ENCODE data around the gene FRK. TPM values are rescaled to one million over a fixed set of nuclear protein-coding genes. Genes with fewer than 3 reads are reported as not detected.

The FRK gene
- total RNA-seq, 4 donors from 2014 or later: 0.24 to 1.9 (median 1.5) TPM

DNA sequence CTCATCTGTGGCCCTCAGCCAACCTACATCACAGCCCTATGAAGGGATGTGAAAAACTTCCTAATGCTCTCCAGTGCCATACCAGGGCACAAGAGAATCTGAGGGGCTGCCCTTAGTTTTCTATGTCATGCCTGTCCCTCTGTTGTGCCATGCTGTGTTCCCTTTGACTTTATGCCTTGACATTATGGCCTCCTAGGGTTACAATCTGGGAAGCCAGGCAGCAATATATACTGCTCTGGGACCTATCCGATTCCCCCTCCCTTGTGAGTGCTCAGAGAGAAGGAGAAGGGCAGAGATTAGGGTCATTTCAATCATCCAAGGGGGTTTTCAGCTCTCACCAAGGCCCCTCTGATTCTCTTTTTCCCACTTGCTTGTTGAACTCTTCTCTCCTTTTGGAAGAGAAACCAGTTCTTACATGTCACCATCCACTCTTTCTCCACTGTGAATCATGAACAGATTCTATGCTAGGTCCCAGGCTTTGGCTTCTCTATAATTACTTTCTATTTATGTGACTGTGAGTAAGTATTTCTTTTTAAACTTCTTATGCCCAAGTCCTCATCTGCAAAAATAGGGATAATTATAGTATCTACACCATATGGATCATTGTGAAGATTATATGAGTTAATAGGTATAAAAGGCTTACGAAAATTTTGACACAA lies 14.2 kb upstream of the FRK start:
- DNase-seq (ENCODE audit: low spot score): no peak
- no peak for ATAC-seq (ENCODE audit: low FRiP score)
- TF ChIP-seq, protein P1, sequence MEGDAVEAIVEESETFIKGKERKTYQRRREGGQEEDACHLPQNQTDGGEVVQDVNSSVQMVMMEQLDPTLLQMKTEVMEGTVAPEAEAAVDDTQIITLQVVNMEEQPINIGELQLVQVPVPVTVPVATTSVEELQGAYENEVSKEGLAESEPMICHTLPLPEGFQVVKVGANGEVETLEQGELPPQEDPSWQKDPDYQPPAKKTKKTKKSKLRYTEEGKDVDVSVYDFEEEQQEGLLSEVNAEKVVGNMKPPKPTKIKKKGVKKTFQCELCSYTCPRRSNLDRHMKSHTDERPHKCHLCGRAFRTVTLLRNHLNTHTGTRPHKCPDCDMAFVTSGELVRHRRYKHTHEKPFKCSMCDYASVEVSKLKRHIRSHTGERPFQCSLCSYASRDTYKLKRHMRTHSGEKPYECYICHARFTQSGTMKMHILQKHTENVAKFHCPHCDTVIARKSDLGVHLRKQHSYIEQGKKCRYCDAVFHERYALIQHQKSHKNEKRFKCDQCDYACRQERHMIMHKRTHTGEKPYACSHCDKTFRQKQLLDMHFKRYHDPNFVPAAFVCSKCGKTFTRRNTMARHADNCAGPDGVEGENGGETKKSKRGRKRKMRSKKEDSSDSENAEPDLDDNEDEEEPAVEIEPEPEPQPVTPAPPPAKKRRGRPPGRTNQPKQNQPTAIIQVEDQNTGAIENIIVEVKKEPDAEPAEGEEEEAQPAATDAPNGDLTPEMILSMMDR (IDR thresholded peaks at IDR 0.05): no peak

DNA sequence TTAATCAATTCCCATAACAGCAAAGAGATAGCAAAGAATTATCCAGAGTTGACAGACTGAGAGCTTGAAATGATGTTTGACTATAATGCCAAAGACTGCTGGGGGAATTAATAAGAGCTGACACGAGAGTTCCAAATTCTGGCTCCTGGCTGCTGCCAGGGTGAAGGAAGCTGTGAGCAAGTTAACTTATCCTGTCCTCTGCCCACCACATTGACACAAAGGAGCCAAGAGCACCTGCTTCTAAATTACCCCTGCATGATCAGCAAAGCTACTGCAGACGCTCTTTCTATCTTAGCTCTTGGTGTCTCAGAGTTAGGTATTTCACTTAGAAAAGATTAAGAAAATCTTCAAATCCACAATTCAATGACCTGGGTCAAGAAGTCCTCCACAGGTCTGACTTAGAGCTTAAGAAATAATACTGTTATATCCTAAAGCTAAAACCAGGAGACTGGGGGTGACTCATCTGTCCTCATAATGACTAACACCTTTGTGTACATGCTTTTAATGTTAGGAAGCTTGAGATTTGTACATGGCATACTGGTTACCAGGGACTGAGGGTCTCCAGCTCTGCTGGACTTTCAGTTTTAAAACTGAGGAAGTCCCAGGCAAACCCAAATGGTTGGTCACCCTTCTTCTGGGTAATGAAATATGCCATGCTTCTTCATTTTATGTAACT lies 13.2 kb upstream of the FRK start:
- no peak for ATAC-seq (ENCODE audit: low FRiP score)
- DNase-seq (ENCODE audit: low spot score): no peak
- TF ChIP-seq, protein P1 (IDR thresholded peaks at IDR 0.05): no peak

DNA sequence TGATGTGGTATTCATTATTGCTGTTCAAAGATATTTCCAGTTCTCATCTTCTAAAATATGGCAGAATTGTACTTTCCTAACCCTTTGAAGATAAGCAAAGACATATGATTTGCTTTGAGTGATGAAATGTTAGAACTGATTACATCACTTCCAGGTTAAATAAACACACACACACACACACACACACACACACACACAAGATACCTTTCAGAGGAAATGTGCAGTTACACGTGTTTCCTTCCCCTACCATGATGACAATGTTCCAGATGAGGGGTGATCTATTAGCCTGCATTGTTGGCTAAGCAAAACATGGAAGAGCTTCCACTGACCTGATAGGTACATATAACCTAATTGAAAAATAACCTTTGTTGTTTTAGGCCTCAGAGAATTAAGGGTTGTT lies 11.7 kb upstream of the FRK start:
- TF ChIP-seq, protein P1 (IDR thresholded peaks at IDR 0.05): no peak
- ATAC-seq (ENCODE audit: low FRiP score): no peak
- DNase-seq (ENCODE audit: low spot score): no peak

DNA sequence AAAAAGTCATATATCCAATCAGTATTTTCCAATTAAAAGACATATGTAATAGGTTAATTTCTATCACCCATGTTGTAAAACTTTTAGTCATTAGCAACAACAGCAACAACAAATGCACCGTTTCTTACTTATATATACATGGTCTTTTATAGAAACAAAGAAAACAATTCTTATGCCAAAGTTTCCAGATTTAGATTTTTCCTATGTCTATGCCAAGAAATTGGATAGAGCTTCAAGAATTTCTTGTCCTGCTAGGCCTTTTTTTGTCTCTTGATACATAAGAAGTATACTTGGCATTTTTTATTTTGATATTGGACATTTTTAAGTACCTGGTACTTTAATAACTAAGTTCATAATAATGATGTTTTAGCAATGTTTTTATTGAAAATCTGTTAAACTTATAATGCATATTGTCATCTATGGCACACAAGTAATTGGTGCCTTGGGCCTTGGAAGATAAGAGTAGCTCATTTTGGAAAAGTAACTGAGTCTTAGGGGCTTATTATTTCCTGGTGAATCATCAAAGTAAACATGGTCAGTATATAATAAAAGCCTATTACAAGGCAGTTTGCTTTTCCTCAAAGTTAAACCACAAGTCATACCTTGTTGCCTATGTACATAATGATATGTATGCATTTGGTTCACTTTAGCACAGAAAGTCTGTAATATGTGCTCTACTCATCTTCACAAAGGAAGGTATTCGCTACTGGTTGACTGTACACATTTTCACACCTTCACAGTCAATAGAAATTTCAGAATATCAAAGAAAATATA lies 10.1 kb upstream of the FRK start:
- TF ChIP-seq, protein P1 (IDR thresholded peaks at IDR 0.05): no peak
- no peak for ATAC-seq (ENCODE audit: low FRiP score)
- DNase-seq (ENCODE audit: low spot score): no peak

DNA sequence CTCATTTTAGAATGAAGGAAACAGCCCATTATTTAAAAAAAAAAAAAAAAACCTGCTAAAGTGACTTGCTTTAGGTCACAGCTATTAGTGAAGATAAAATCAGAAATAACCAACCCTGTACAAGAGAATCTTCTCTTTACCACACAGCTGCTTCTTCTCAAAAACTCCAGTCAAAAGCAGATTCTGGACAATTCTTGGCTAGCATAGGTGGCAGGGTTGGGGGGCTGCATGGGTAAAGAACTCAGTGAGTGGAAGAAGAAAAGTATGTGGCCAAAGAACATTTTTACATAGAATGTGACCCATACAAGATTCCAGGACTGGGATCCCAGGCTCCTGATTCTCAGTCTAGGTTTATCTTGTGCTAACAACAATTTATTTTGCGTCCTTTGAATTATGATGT lies 9.4 kb upstream of the FRK start:
- TF ChIP-seq, protein P1 (IDR thresholded peaks at IDR 0.05): no peak
- DNase-seq (ENCODE audit: low spot score): no peak
- ATAC-seq (ENCODE audit: low FRiP score): no peak

DNA sequence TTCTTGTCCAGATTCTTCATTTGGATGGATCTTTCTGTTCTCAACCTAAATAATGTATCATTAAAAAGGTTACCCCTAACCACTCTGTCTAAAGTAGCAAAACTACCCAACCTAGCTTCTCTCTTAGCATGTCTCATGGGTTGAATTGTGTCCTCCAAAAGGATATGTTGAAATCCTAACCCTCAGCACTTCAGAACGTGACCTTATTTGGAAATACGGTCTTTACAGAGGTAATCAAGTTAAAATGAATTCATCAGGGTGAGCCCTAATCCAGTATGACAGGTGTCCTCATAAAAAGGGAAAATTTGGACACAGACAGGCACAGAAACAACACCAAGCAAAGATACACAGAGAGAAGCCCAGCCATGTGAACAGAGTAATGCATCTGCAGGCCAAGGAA lies 6.1 kb upstream of the FRK start:
- TF ChIP-seq, protein P1 (IDR thresholded peaks at IDR 0.05): no peak

More for the DNA sequence above, 6.1 kb upstream of the FRK start:
- DNase-seq (ENCODE audit: low spot score): no peak
- ATAC-seq (ENCODE audit: low FRiP score): no peak

All from omental fat pad (tissue), 4 donors.